Neural progenitor cell (in vitro differentiated cells): ENCODE results near the gene PIK3CD. TPM values are rescaled to one million over a fixed set of nuclear protein-coding genes. Genes with fewer than 3 reads are reported as not detected.
A peak's percentile ranks its signal among the peaks of the same experiment; 100 is the strongest.

Experiments
- DNase-seq: peaks from one replicate; pipeline ENCODE4 v3.0.0-alpha.2; 2016; ENCODE audit warnings: low spot score
- H2AFZ ChIP-seq: fragments of 200-600 bp; sonication (generic); replicated peaks from 2 replicates; pipeline ENCODE4 v1.6.1; 2016; ENCODE audit warnings: antibody characterized with exemption
- H3F3A ChIP-seq: fragments of 200-600 bp; sonication (generic); 2 replicates; pipeline ENCODE4 v1.6.1; 2016; ENCODE audit warnings: antibody characterized with exemption, low read depth
- H3K27ac ChIP-seq: fragments of 200-600 bp; sonication (generic); 2 replicates; pipeline ENCODE4 v1.5.1; 2016; ENCODE audit warnings: mild to moderate bottlenecking
- H3K27me3 ChIP-seq: fragments of 200-600 bp; sonication (generic); 2 replicates; pipeline ENCODE4 v1.6.1; 2016; ENCODE audit warnings: mild to moderate bottlenecking, moderate library complexity
- H3K36me3 ChIP-seq: fragments of 200-600 bp; sonication (generic); 2 replicates; pipeline ENCODE4 v1.5.1; 2016
- H3K4me1 ChIP-seq: fragments of 200-600 bp; sonication (generic); 2 replicates; pipeline ENCODE4 v1.6.1; 2016; ENCODE audit warnings: mixed run types
- H3K4me2 ChIP-seq: fragments of 200-600 bp; sonication (generic); 2 replicates; pipeline ENCODE4 v1.6.1; 2016
- H3K4me3 ChIP-seq: fragments of 200-600 bp; sonication (generic); 2 replicates; pipeline ENCODE4 v1.5.1; 2016
- H3K79me2 ChIP-seq: fragments of 200-600 bp; sonication (generic); 2 replicates; pipeline ENCODE4 v1.6.1; 2016; ENCODE audit warnings: low read depth
- H3K9ac ChIP-seq: fragments of 200-600 bp; sonication (generic); 2 replicates; pipeline ENCODE4 v1.6.1; 2016
- H3K9me3 ChIP-seq: fragments of 200-600 bp; sonication (generic); 2 replicates; pipeline ENCODE4 v1.5.1; 2016; ENCODE audit warnings: low read depth
- H4K20me1 ChIP-seq: fragments of 200-600 bp; sonication (generic); 2 replicates; pipeline ENCODE4 v1.6.1; 2016; ENCODE audit warnings: low read depth
- H3K27ac Mint-ChIP-seq: 3 replicates; pipeline ENCODE4 v1.8.0; 2021; ENCODE audit warnings: mixed read lengths
- H3K27me3 Mint-ChIP-seq: 2 replicates; pipeline ENCODE4 v1.8.0; 2022; ENCODE audit warnings: low read depth, mild to moderate bottlenecking, inconsistent platforms, moderate library complexity, mixed read lengths; ENCODE audit not compliant: insufficient read depth
- H3K36me3 Mint-ChIP-seq: 3 replicates; pipeline ENCODE4 v1.8.0; 2021; ENCODE audit warnings: mixed read lengths
- H3K4me1 Mint-ChIP-seq: 3 replicates; pipeline ENCODE4 v1.8.0; 2021; ENCODE audit warnings: mixed read lengths
- H3K4me3 Mint-ChIP-seq: 3 replicates; pipeline ENCODE4 v1.8.0; 2021; ENCODE audit warnings: mild to moderate bottlenecking, moderate library complexity, mixed read lengths
- H3K9me3 Mint-ChIP-seq: 3 replicates; pipeline ENCODE4 v1.8.0; 2020; ENCODE audit warnings: mixed read lengths
- EZH2 ChIP-seq: fragments of 200-600 bp; sonication (generic); IDR thresholded peaks from 2 replicates; pipeline ENCODE4 v1.6.1; 2017; ENCODE audit warnings: antibody characterized with exemption, mild to moderate bottlenecking, moderate library complexity
- EZH2phosphoT487 ChIP-seq: fragments of 200-600 bp; sonication (generic); IDR thresholded peaks from 2 replicates; pipeline ENCODE4 v1.6.1; 2017; ENCODE audit warnings: antibody characterized with exemption
- total RNA-seq: library from RNA; depleted of rRNA; stranded (reverse); fragments of >200 nt; gene quantifications from 2 replicates; pipeline ENCODE4 v1.2.3, GENCODE V29; 2015; ENCODE audit warnings: low replicate concordance
- TF ChIP-seq, protein P1 (sequence below): fragments of 200-600 bp; sonication (generic); IDR thresholded peaks from 2 replicates; pipeline ENCODE4 v1.5.1; 2017; ENCODE audit warnings: antibody characterized with exemption, mild to moderate bottlenecking

The PIK3CD gene
- total RNA-seq, 1 donor from 2014 or later: 5.0 TPM

- H4K20me1 ChIP-seq: no peaks in the 10 kb centered on the region
- H3K9me3 ChIP-seq: no peaks in the 10 kb centered on the region
- no peaks in the 10 kb centered on the region for H3K4me1 ChIP-seq
- no peaks in the 10 kb centered on the region for H3K36me3 ChIP-seq
- H3F3A ChIP-seq: peaks cover 10% of the 10 kb centered on the region
- H3K4me1 Mint-ChIP-seq: peaks cover 6% of the 10 kb centered on the region
- no peak overlapping the region for H3K27ac ChIP-seq
- no peak overlapping the region for H3K4me3 Mint-ChIP-seq
- peaks cover 56% of the 10 kb centered on the region for H3K27me3 ChIP-seq
- H3K4me2 ChIP-seq: no peak overlapping the region
- no peak for TF ChIP-seq EZH2phosphoT487
- TF ChIP-seq, protein P1, sequence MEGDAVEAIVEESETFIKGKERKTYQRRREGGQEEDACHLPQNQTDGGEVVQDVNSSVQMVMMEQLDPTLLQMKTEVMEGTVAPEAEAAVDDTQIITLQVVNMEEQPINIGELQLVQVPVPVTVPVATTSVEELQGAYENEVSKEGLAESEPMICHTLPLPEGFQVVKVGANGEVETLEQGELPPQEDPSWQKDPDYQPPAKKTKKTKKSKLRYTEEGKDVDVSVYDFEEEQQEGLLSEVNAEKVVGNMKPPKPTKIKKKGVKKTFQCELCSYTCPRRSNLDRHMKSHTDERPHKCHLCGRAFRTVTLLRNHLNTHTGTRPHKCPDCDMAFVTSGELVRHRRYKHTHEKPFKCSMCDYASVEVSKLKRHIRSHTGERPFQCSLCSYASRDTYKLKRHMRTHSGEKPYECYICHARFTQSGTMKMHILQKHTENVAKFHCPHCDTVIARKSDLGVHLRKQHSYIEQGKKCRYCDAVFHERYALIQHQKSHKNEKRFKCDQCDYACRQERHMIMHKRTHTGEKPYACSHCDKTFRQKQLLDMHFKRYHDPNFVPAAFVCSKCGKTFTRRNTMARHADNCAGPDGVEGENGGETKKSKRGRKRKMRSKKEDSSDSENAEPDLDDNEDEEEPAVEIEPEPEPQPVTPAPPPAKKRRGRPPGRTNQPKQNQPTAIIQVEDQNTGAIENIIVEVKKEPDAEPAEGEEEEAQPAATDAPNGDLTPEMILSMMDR: no peak
- no peak for TF ChIP-seq EZH2
- H3K9me3 Mint-ChIP-seq: peaks cover 3% of the 10 kb centered on the region
- no peaks in the 10 kb centered on the region for H3K36me3 Mint-ChIP-seq
- H3K27ac Mint-ChIP-seq: no peak overlapping the region
- H3K9ac ChIP-seq: no peak overlapping the region
- H3K4me3 ChIP-seq: no peak overlapping the region
- H3K79me2 ChIP-seq: no peaks in the 10 kb centered on the region
- no peak overlapping the region for H2AFZ ChIP-seq
- peaks cover 56% of the 10 kb centered on the region for H3K27me3 Mint-ChIP-seq
- no peak for DNase-seq
Measured at GRCh38 chr1:9649769-9650168, 1.8 kb upstream of the PIK3CD start.

DNA sequence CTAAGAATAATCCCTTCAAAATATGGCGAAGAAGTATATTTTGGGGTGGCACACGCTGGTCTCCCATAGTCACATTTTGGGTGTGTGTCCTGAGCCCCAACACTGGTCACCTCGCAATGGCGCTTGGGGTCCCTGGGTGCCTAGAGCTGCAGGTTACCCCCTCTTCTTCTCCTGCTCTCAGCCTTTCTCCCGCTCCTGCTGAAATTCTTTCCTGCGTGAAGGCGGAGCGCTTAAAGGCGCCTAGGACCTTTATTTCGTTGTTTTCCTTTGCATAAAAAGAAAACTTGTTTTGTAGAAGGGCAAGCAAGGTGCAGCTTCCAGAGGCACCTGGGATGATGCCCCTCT, 339 bp upstream of the PIK3CD start:
- Mint-ChIP-seq H3K4me3 (peak overlapping the region; percentile 88), H3K9me3 (peaks cover 3% of the 10 kb centered on the region), H3K4me1 (peaks cover 6% of the 10 kb centered on the region), H3K27me3 (peaks cover 56% of the 10 kb centered on the region), H3K27ac (no peak overlapping the region), H3K36me3 (no peaks in the 10 kb centered on the region)
- DNase-seq: no peak
- H3K4me3 ChIP-seq: peak overlapping the region; percentile 59
- H3K4me1 ChIP-seq: no peaks in the 10 kb centered on the region
- no peak overlapping the region for H3K27ac ChIP-seq
- TF ChIP-seq EZH2 (no peak), EZH2phosphoT487 (no peak)
- TF ChIP-seq, protein P1: no peak
- H3K36me3 ChIP-seq: no peaks in the 10 kb centered on the region
- H4K20me1 ChIP-seq: no peaks in the 10 kb centered on the region
- H3K4me2 ChIP-seq: peak overlapping the region; percentile 79
- H3F3A ChIP-seq: peaks cover 10% of the 10 kb centered on the region
- no peaks in the 10 kb centered on the region for H3K9me3 ChIP-seq
- peak overlapping the region; percentile 78 for H2AFZ ChIP-seq
- H3K9ac ChIP-seq: no peak overlapping the region
- H3K79me2 ChIP-seq: no peaks in the 10 kb centered on the region
- peaks cover 60% of the 10 kb centered on the region for H3K27me3 ChIP-seq

- no peak for DNase-seq
- peak overlapping the region; percentile 79 for H3K4me2 ChIP-seq
- peaks cover 6% of the 10 kb centered on the region for H3K4me1 Mint-ChIP-seq
- H3K9ac ChIP-seq: no peak overlapping the region
- H3K79me2 ChIP-seq: no peaks in the 10 kb centered on the region
- H3K9me3 ChIP-seq: no peaks in the 10 kb centered on the region
- H3K27ac ChIP-seq: no peak overlapping the region
- H2AFZ ChIP-seq: peak overlapping the region; percentile 78
- H3K27ac Mint-ChIP-seq: no peak overlapping the region
- peak overlapping the region; percentile 74 for H3K4me3 Mint-ChIP-seq
- peak; percentile 56 for TF ChIP-seq EZH2phosphoT487
- TF ChIP-seq EZH2: no peak
- TF ChIP-seq, protein P1: no peak
- H3K4me3 ChIP-seq: peak overlapping the region; percentile 59
- H4K20me1 ChIP-seq: no peaks in the 10 kb centered on the region
- H3F3A ChIP-seq: peaks cover 10% of the 10 kb centered on the region
- H3K36me3 Mint-ChIP-seq: no peaks in the 10 kb centered on the region
- H3K27me3 ChIP-seq: peaks cover 60% of the 10 kb centered on the region
- H3K4me1 ChIP-seq: no peaks in the 10 kb centered on the region
- H3K9me3 Mint-ChIP-seq: peaks cover 3% of the 10 kb centered on the region
- H3K27me3 Mint-ChIP-seq: peaks cover 49% of the 10 kb centered on the region
- H3K36me3 ChIP-seq: no peaks in the 10 kb centered on the region
Measured at GRCh38 chr1:9652379-9653209, 1.1 kb downstream of the PIK3CD start.
